HepG2 (cell line): Measurements from ENCODE around the gene PLCB1. TPM values are rescaled to one million over a fixed set of nuclear protein-coding genes. Genes with fewer than 3 reads are reported as not detected.

Experiments used
- ATF7-NPFF ChIP-seq: sonication (generic); formaldehyde crosslinking; IDR thresholded peaks from 2 replicates; pipeline ENCODE4 v1.8.1; 2023; ENCODE audit warnings: mild to moderate bottlenecking, low read depth, missing genetic modification reagents, moderate library complexity
- CC2D1A ChIP-seq: sonication (generic); formaldehyde crosslinking; IDR thresholded peaks from 2 replicates; pipeline ENCODE4 v1.8.1; 2023; ENCODE audit warnings: mild to moderate bottlenecking, missing genetic modification reagents
- IRF2 ChIP-seq: IDR thresholded peaks from 2 replicates; pipeline ENCODE4 v1.6.1; 2018; ENCODE audit warnings: missing genetic modification reagents, missing compliant biosample characterization
- JUND ChIP-seq: sonication (generic); formaldehyde crosslinking; IDR thresholded peaks from 2 replicates; pipeline ENCODE4 v1.8.0; 2022; ENCODE audit warnings: mild to moderate bottlenecking, missing genetic modification reagents
- MAX ChIP-seq: IDR thresholded peaks from 2 replicates; pipeline ENCODE4 v1.6.1; 2012; ENCODE audit warnings: inconsistent platforms
- MTA3 ChIP-seq: sonication (generic); formaldehyde crosslinking; IDR thresholded peaks from 2 replicates; pipeline ENCODE4 v1.4.0; 2020; ENCODE audit warnings: missing genetic modification reagents
- NAIF1 ChIP-seq: sonication (generic); formaldehyde crosslinking; IDR thresholded peaks from 2 replicates; pipeline ENCODE4 v1.5.0; 2020; ENCODE audit warnings: mild to moderate bottlenecking, missing genetic modification reagents, borderline replicate concordance
- POLR2G ChIP-seq: fragments of 200-400 bp; formaldehyde crosslinking; IDR thresholded peaks from 2 replicates; pipeline ENCODE4 v1.6.1; 2018; ENCODE audit warnings: mild to moderate bottlenecking, low read depth, low read length, moderate library complexity
- SMAD9 ChIP-seq: sonication (generic); formaldehyde crosslinking; IDR thresholded peaks from 2 replicates; pipeline ENCODE4 v1.5.1; 2020; ENCODE audit warnings: mild to moderate bottlenecking, missing genetic modification reagents
- TOPORS ChIP-seq: sonication (generic); formaldehyde crosslinking; IDR thresholded peaks from 2 replicates; pipeline ENCODE4 v1.8.0; 2023; ENCODE audit warnings: mild to moderate bottlenecking, missing genetic modification reagents
- XRCC5 ChIP-seq: fragments of 200-400 bp; formaldehyde crosslinking; optimal IDR thresholded peaks from 2 replicates; pipeline ENCODE3; 2017; ENCODE audit warnings: mild to moderate bottlenecking, low read length
- ZBTB3 ChIP-seq: sonication (generic); formaldehyde crosslinking; IDR thresholded peaks from 2 replicates; pipeline ENCODE4 v1.4.0; 2020; ENCODE audit warnings: low read depth, mild to moderate bottlenecking, moderate library complexity, missing genetic modification reagents, borderline replicate concordance
- ZNF136 ChIP-seq: sonication (generic); formaldehyde crosslinking; IDR thresholded peaks from 2 replicates; pipeline ENCODE4 v1.8.1; 2022; ENCODE audit warnings: low read depth, mild to moderate bottlenecking, moderate library complexity, missing genetic modification reagents
- ZNF343 ChIP-seq: sonication (generic); formaldehyde crosslinking; IDR thresholded peaks from 2 replicates; pipeline ENCODE4 v1.4.0; 2020; ENCODE audit warnings: mild to moderate bottlenecking, missing genetic modification reagents
- ZNF414 ChIP-seq: sonication (generic); formaldehyde crosslinking; IDR thresholded peaks from 2 replicates; pipeline ENCODE4 v1.5.0; 2020; ENCODE audit warnings: missing genetic modification reagents
- ZNF44 ChIP-seq: sonication (generic); formaldehyde crosslinking; IDR thresholded peaks from 2 replicates; pipeline ENCODE4 v1.5.1; 2020; ENCODE audit warnings: mild to moderate bottlenecking, missing genetic modification reagents
- ZNF563 ChIP-seq: sonication (generic); formaldehyde crosslinking; IDR thresholded peaks from 2 replicates; pipeline ENCODE4 v1.8.0; 2022; ENCODE audit warnings: mild to moderate bottlenecking, moderate library complexity, missing genetic modification reagents
- ZNF572 ChIP-seq: sonication (generic); formaldehyde crosslinking; IDR thresholded peaks from 2 replicates; pipeline ENCODE4 v1.5.1; 2020; ENCODE audit warnings: mild to moderate bottlenecking, missing genetic modification reagents
- ZNF687 ChIP-seq: sonication (generic); formaldehyde crosslinking; IDR thresholded peaks from 2 replicates; pipeline ENCODE4 v1.5.1; 2020; ENCODE audit warnings: mild to moderate bottlenecking, missing genetic modification reagents, moderate library complexity
- ZNF788 ChIP-seq: sonication (generic); formaldehyde crosslinking; IDR thresholded peaks from 2 replicates; pipeline ENCODE4 v1.5.0; 2020; ENCODE audit warnings: mild to moderate bottlenecking, missing genetic modification reagents, borderline replicate concordance
- polyA plus RNA-seq, 8 experiments: library from polyadenylated mRNA; depleted of rRNA in 3 of 8; stranded (reverse) in 7 of 8; unstranded in 1 of 8; fragments of >200 nt; fragmentation: Illumina TruSeq in 4 of 8; extraction: Trizol in 4 of 8; gene quantifications; 2 replicates each; pipeline versions ENCODE4 v1.2.1 to v1.2.3, GENCODE V29; 2011 to 2016; ENCODE audit warnings: low read depth in 4 of 8, missing spikeins in 1 of 8, mixed read lengths in 1 of 8; ENCODE audit not compliant: insufficient read depth in 1 of 8
- total RNA-seq, 5 experiments: library from RNA; depleted of rRNA; stranded (reverse); fragments of >200 nt; fragmentation: Illumina TruSeq; extraction: Trizol; gene quantifications; 2 replicates each; pipeline ENCODE4 v1.2.3, GENCODE V29; 2016; ENCODE audit warnings: low read depth in 1 of 5
- TF ChIP-seq, protein P1 (sequence below): sonication (generic); formaldehyde crosslinking; IDR thresholded peaks from 2 replicates; pipeline ENCODE4 v1.4.0; 2020; ENCODE audit warnings: low read depth, mild to moderate bottlenecking, missing genetic modification reagents
- TF ChIP-seq, protein P2 (sequence below): sonication (generic); formaldehyde crosslinking; IDR thresholded peaks from 2 replicates; pipeline ENCODE4 v1.5.0; 2020; ENCODE audit warnings: missing genetic modification reagents

Gene PLCB1
- total and polyA plus RNA-seq, 2 of the 13 experiments (the other 11 are each of a cell fraction or from before 2014, with no cell fraction given): 42.4 to 55.9 TPM

DNA sequence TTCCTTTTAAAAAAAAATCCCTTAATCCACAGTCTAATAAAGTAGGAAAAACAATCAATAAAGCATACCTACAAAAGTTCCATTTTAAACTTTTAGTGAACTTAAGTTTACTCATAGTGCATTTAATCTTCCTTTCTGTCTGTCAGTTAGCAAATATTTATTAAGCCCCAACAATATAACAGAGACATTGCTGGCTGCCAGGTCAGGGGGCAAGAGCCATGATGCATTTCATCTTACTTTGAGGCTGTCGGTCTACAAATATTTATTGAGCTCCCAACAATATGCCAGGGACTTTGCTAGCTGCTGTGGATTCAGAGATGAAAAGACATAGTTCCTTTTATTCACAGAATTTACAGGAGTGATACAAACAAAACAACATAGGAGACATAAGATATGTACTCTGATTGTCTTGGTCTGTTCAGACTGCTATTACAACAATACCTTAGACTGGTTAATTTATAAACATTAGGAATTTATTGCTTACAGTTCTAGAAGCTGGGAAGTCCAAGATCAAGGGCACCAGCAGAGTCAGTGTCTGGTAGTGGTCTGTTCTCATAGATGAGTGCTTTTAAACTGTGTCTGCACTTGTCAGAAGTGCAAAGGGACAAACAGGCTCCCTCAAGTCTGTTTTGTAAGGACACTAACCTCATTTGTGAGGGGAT lies 118.6 kb downstream of the PLCB1 start (continued):
- no peak for TF ChIP-seq ZNF687 (CRISPR knock-in tag)
- peak; percentile 57; the same call in 1 of the 2 replicates for TF ChIP-seq ZNF136 (CRISPR knock-in tag)
- TF ChIP-seq ZBTB3 (CRISPR knock-in tag): no peak
- 0 out of 2 replicates have a peak, but pooled peaks have one; percentile 21 for TF ChIP-seq TOPORS (CRISPR knock-in tag)
- 0 out of 2 replicates have a peak, but pooled peaks have one; percentile 24 for TF ChIP-seq CC2D1A
- TF ChIP-seq SMAD9 (CRISPR knock-in tag): no peak
- no peak for TF ChIP-seq ZNF44 (CRISPR knock-in tag)
- TF ChIP-seq ATF7-NPFF (CRISPR knock-in tag): no peak
- no peak for TF ChIP-seq ZNF343 (CRISPR knock-in tag)
- no peak for TF ChIP-seq ZNF563
- TF ChIP-seq MTA3 (CRISPR knock-in tag): no peak
- TF ChIP-seq ZNF572 (CRISPR knock-in tag): no peak
- TF ChIP-seq, protein P1, sequence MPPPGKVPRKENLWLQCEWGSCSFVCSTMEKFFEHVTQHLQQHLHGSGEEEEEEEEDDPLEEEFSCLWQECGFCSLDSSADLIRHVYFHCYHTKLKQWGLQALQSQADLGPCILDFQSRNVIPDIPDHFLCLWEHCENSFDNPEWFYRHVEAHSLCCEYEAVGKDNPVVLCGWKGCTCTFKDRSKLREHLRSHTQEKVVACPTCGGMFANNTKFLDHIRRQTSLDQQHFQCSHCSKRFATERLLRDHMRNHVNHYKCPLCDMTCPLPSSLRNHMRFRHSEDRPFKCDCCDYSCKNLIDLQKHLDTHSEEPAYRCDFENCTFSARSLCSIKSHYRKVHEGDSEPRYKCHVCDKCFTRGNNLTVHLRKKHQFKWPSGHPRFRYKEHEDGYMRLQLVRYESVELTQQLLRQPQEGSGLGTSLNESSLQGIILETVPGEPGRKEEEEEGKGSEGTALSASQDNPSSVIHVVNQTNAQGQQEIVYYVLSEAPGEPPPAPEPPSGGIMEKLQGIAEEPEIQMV (CRISPR knock-in tag): peak; percentile 68; the same call in 1 of the 2 replicates
- peak; percentile 55; the same call in 1 of the 2 replicates for TF ChIP-seq ZNF788
- TF ChIP-seq IRF2: peak; percentile 95
- peak; percentile 65; the same call in 1 of the 2 replicates for TF ChIP-seq NAIF1 (CRISPR knock-in tag)
- no peak for TF ChIP-seq POLR2G
- 0 out of 2 replicates have a peak, but pooled peaks have one; percentile 21 for TF ChIP-seq JUND (CRISPR knock-in tag)
- peak; percentile 30 for TF ChIP-seq XRCC5
- TF ChIP-seq ZNF414 (CRISPR knock-in tag): peak; percentile 90
- TF ChIP-seq MAX: peak; percentile 61; the same call in 1 of the 2 replicates
- TF ChIP-seq, protein P2, sequence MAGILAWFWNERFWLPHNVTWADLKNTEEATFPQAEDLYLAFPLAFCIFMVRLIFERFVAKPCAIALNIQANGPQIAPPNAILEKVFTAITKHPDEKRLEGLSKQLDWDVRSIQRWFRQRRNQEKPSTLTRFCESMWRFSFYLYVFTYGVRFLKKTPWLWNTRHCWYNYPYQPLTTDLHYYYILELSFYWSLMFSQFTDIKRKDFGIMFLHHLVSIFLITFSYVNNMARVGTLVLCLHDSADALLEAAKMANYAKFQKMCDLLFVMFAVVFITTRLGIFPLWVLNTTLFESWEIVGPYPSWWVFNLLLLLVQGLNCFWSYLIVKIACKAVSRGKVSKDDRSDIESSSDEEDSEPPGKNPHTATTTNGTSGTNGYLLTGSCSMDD (CRISPR knock-in tag): no peak
